ENCODE measurements around the gene CACNA1S.

DNA sequence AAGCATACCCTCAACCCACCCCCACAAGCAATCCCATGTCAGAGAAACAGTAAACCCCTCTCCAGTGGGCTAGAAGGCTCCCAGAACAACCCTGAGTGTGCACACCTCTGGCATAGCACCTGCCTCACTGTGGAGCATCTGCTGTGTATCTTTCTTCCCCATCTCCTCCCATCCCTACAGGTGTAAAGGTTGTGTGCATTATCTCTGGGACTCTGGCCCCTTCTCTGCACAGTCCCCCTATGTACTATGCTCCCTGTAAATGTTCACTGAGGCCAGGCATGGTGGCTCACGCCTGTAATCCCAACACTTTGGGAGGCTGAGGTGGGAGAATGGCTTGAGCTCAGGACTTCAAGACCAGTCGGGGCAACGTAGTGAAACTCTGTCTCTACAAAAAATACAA lies 700 bp upstream of the CACNA1S start:
- no peak for TF ChIP-seq POLR2A (IDR thresholded peaks at IDR 0.05)
- TF ChIP-seq, protein P1, sequence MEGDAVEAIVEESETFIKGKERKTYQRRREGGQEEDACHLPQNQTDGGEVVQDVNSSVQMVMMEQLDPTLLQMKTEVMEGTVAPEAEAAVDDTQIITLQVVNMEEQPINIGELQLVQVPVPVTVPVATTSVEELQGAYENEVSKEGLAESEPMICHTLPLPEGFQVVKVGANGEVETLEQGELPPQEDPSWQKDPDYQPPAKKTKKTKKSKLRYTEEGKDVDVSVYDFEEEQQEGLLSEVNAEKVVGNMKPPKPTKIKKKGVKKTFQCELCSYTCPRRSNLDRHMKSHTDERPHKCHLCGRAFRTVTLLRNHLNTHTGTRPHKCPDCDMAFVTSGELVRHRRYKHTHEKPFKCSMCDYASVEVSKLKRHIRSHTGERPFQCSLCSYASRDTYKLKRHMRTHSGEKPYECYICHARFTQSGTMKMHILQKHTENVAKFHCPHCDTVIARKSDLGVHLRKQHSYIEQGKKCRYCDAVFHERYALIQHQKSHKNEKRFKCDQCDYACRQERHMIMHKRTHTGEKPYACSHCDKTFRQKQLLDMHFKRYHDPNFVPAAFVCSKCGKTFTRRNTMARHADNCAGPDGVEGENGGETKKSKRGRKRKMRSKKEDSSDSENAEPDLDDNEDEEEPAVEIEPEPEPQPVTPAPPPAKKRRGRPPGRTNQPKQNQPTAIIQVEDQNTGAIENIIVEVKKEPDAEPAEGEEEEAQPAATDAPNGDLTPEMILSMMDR (IDR thresholded peaks at IDR 0.05): no peak
